GM12874 (cell line): Measurements from ENCODE around the gene IAH1.

Experiments used
- TF ChIP-seq, protein P1 (sequence below): IDR thresholded peaks from 2 replicates; pipeline ENCODE4 v1.5.1; 2011; ENCODE audit warnings: low read depth, mild to moderate bottlenecking, control low read depth, low read length, moderate library complexity; ENCODE audit not compliant: insufficient read depth

Gene IAH1, protein sequence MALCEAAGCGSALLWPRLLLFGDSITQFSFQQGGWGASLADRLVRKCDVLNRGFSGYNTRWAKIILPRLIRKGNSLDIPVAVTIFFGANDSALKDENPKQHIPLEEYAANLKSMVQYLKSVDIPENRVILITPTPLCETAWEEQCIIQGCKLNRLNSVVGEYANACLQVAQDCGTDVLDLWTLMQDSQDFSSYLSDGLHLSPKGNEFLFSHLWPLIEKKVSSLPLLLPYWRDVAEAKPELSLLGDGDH

DNA sequence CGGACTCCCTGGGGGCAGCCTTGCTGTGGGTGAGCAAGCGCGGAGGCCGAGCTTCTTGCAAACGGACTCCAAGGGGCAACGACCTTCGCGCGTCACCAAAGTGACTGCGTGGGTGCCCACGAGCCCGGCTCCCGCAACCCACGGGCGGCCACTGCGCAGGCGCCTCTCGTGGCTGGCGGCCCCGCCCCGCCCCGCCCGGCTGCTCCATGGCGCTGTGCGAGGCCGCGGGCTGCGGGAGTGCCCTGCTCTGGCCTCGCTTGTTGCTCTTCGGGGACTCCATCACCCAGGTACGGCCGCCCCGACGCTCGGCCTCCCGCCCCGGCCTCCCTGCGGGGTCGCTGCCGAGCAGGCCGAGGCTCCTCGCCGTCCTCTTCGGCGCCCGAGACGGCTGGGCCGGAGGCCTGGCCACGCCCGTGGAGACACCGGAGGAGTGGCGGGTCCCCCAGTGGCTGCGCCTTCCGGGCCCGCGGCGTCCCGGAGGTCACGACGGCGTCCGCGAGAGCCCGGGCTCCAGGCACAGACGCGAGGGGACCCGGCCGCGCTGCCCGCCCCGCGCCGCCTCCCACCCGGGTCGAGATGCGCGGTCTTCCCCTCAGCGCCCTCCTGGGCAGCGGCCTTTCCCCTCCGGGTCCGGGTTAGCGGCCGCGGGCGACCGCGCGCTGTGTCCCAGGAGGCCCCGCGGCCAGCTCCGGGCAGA, at the start of gene IAH1:
Gene IAH1 (plus strand): TSS at position 191 of the 697 bp plus-strand sequence. CDS start 16 bp downstream, at position 207.
- TF ChIP-seq, protein P1, sequence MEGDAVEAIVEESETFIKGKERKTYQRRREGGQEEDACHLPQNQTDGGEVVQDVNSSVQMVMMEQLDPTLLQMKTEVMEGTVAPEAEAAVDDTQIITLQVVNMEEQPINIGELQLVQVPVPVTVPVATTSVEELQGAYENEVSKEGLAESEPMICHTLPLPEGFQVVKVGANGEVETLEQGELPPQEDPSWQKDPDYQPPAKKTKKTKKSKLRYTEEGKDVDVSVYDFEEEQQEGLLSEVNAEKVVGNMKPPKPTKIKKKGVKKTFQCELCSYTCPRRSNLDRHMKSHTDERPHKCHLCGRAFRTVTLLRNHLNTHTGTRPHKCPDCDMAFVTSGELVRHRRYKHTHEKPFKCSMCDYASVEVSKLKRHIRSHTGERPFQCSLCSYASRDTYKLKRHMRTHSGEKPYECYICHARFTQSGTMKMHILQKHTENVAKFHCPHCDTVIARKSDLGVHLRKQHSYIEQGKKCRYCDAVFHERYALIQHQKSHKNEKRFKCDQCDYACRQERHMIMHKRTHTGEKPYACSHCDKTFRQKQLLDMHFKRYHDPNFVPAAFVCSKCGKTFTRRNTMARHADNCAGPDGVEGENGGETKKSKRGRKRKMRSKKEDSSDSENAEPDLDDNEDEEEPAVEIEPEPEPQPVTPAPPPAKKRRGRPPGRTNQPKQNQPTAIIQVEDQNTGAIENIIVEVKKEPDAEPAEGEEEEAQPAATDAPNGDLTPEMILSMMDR = no peak

DNA sequence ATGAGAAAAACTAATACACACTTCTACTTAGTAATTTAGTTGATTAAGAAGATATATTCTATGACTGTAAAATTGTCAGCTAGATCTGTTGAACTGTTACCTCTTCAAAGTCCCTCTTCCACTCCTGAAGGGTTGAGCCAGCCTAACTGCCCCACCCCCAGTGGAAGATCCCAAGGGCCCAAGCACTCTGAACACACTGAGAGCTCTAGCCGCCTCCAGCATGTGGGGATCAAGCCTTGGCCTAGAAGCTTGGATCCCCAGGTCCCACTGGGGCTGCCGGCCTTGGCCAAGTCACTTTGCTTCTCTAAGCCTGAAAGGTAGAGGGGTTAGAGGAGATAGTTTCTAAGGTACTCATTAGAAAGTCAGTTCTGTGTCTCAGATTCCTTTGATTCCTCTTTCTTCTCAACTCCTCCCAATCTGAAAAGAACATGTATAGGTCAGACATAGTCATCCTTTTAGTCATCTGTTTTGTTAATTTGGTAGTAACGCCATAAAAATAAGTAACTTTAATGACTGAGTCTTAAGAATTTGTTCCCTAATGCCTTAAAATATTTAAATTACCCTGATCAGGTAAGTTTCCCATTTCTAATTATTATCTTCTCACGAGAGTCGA, 45.3 kb upstream of the IAH1 start:
- TF ChIP-seq, protein P1 = no peak

DNA sequence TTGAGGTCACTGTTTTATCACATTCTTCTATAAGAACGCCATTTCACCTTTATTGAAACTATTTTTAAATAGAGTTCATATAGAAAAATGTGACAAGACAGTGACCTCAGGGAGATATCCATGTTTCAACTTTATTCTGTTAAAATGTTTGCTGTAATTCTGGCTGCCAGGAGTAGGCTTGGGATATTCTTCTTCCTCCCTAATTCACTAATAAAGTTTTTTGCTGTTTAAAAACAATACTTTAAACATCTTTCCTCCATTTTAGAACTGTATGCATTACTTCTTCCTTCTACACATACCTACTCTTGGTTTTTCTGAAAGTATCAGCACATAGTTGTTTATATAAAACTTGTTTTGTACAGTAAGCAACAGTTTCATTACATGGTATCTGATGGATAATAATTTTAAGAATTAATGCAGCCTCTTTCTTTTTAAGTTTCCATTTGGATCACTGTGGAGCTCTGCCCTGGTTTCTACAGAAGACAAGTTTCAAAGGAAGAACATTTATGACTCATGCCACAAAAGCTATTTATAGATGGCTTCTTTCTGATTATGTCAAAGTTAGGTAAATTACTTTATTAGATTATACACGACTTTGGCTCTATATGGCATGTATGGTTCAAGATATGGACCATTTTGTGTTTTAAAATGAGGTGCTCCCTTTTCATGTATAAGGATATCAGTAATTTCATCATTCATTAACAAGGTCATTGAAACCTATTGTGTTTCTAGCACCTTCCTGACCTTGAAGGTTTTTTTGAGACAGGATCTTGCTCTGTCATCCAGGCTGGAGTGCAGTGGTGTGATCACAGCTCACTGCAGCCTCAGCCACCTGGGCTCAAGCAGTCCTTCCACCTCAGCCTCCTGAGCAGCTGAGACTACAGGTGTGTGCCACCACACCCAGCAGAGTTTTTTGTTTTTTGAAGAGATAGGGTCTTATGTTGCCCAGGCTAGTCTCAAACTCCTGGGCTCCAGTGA, 43.7 kb upstream of the IAH1 start:
- TF ChIP-seq, protein P1 = no peak

DNA sequence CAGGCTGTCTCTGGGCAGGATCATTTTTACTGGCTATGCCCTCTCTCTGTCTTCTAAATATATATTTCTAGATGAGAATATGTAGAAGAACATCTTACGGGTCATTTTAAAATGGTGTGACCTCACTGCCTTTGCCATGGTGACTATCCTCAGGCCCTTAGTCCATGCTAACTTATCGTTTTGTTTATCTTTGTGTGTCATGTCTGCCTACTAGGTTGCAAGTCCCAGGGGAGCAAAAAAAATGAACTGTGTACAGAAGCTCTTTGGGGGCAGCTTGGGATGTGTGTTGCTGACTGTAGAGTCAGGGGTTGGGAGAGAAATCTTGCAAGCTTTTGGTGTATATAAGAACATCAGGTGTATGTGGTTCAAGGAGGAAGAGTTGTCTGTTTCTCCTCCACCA, 39.9 kb upstream of the IAH1 start:
- TF ChIP-seq, protein P1 = no peak

DNA sequence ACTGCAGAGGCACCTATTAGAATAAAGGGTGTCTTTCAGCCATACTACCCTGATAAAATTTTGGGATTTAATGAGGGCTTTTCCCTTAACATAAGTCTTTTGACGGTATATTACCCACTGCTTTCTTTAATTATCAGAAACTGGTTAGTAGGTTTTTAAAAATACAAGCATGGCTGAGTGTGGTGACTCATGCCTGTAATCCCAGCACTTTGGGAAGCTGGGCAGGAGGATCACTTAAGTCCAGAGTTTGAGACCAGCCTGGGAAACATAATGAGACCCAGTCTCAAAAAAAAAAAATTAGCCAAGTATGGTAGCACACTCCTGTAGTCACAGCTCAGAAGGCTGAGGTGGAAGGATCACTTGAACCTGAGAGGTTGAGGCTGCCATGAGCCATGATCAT, 34.8 kb upstream of the IAH1 start:
- TF ChIP-seq, protein P1 = no peak

DNA sequence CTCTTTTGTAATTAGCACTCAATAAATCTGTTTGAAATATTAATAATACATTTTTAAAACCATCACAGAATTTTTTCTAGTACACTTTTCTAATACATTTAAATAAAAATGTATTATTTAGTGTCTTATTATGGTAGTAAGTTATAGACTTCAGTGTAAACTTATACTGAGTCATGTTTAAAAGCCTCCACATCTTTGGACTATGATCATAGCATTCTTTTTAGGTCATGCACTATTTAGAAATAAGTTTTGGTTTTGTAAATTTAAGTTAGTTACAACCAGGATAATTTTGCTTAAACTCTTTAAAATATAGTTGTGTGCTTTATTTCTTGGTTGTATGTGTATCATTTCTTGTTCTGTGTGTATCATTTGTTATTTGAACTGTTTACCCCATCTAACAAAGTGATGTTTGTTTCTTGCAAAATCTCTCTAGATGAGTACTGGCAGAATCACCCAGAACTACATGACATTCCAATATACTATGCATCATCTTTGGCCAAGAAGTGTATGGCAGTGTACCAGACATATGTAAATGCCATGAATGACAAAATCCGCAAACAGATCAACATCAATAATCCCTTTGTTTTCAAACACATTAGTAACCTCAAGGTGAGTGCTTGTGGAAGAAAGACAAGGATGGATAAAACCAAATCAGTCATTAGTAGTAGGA, 34.2 kb upstream of the IAH1 start:
- TF ChIP-seq, protein P1 = no peak

DNA sequence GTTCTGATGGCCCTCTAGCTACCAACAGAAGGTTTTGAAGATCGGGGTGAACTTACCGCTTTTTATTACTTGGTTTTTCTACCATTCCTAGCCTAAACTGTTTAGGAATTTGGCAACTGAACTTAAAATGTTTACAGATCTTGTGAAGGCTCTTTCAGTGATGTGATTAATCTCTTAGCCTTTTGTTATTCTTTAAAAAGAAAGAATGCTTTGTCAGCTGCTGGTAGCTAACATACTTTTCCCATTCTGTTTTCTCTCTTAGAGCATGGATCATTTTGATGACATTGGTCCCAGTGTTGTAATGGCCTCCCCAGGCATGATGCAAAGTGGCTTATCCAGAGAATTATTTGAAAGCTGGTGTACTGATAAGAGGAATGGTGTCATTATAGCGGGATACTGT, 32.8 kb upstream of the IAH1 start:
- TF ChIP-seq, protein P1 = no peak
